Measurements from ENCODE around the gene KCNMA1. TPM values are rescaled to one million over a fixed set of nuclear protein-coding genes. Genes with fewer than 3 reads are reported as not detected.

KCNMA1 gene
- total RNA-seq, 2 donors from 2014 or later: 29.1 to 37.9 TPM

DNA sequence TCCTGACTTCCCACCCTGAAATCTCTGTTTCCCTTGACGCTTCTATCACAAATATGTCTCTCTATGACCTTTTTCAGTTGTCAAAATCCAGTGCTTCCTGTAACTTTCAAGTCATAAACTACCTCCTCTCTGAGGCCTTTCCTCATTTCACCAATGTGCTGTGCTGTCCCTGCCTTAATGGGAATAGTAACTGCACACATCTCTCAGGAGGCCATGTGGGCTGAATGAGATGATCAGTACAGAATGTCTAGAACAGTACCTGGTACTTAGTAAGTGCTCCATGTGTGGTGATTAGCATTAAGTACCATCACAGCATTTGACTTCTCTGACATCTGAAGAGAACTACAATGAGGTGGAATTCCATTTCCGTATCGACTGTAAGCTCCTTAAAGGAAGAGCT lies 588.5 kb downstream of the KCNMA1 start:
- no peak for DNase-seq (ENCODE audit: low spot score)
- no peak for TF ChIP-seq POLR2AphosphoS5 (IDR thresholded peaks at IDR 0.05)
- TF ChIP-seq POLR2A (IDR thresholded peaks at IDR 0.05): no peak
- TF ChIP-seq, protein P1, sequence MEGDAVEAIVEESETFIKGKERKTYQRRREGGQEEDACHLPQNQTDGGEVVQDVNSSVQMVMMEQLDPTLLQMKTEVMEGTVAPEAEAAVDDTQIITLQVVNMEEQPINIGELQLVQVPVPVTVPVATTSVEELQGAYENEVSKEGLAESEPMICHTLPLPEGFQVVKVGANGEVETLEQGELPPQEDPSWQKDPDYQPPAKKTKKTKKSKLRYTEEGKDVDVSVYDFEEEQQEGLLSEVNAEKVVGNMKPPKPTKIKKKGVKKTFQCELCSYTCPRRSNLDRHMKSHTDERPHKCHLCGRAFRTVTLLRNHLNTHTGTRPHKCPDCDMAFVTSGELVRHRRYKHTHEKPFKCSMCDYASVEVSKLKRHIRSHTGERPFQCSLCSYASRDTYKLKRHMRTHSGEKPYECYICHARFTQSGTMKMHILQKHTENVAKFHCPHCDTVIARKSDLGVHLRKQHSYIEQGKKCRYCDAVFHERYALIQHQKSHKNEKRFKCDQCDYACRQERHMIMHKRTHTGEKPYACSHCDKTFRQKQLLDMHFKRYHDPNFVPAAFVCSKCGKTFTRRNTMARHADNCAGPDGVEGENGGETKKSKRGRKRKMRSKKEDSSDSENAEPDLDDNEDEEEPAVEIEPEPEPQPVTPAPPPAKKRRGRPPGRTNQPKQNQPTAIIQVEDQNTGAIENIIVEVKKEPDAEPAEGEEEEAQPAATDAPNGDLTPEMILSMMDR (IDR thresholded peaks at IDR 0.05): no peak
- Histone ChIP-seq H3K27me3 (replicated peaks; ENCODE audit: insufficient read depth) (no peaks in the 10 kb centered on the region), H3K4me3 (no peak overlapping the region), H3K9me3 (no peaks in the 10 kb centered on the region), H3K27ac (no peak overlapping the region), H3K4me1 (replicated peaks) (no peaks in the 10 kb centered on the region), H3K36me3 (no peaks in the 10 kb centered on the region)
- 95% methylated on average over 3 of the region's 3 CpGs for WGBS
- intact Hi-C loops (cut with DNase I): no loop called here

DNA sequence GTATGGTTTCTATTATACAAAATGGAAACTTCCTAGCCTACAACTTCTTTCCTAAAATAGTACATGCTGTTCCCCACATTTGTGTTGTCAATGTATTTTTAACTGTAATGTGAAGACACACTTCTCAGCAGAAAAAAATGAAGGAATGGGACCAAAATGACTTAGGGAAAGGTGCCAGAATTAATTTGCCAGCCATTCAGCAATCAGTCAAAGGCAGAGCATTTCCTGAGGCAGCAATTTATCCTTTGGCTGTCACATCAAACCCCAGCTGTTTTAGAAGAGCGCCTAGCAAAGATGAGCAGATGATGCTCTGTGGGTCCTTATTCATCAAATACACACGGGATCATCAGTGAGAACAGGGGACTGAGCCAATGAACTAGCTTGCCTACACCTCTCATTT lies 592.5 kb downstream of the KCNMA1 start:
- Histone ChIP-seq H3K4me3 (no peak overlapping the region), H3K36me3 (no peaks in the 10 kb centered on the region)
- no peak for TF ChIP-seq POLR2A (IDR thresholded peaks at IDR 0.05)
- TF ChIP-seq POLR2AphosphoS5 (IDR thresholded peaks at IDR 0.05): no peak
- TF ChIP-seq, protein P1 (IDR thresholded peaks at IDR 0.05): no peak

DNA sequence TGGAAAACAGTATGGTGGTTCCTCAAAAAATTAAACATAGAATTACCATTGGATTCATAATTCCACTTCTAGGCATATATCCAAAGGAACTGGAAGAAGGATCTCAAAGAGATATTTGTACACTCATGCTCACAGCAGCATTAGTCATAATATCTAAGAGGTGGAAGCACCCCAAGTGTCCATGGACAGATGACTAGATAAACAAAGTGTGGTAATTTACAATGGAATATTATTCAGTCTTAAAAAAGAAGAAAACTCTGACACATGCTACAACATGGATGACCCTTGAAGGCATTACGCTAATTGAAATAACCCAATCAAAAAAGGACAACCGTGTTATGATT lies 594.2 kb downstream of the KCNMA1 start:
- H3K27ac ChIP-seq: no peak overlapping the region
- no peaks in the 10 kb centered on the region for H3K9me3 ChIP-seq
- intact Hi-C loops (cut with DNase I): no loop called here
- H3K4me3 ChIP-seq: no peak overlapping the region
- no peak for DNase-seq (ENCODE audit: low spot score)
- H3K36me3 ChIP-seq: no peaks in the 10 kb centered on the region
- no peaks in the 10 kb centered on the region for H3K4me1 ChIP-seq (replicated peaks)
- H3K27me3 ChIP-seq (replicated peaks; ENCODE audit: insufficient read depth): no peaks in the 10 kb centered on the region
- 95% methylated on average over 2 of the region's 2 CpGs for WGBS
- TF ChIP-seq POLR2A (IDR thresholded peaks at IDR 0.05): no peak
- no peak for TF ChIP-seq POLR2AphosphoS5 (IDR thresholded peaks at IDR 0.05)
- TF ChIP-seq, protein P1 (IDR thresholded peaks at IDR 0.05): no peak

More for the DNA sequence above, 592.5 kb downstream of the KCNMA1 start:
- DNase-seq (ENCODE audit: low spot score): no peak
- H3K27ac ChIP-seq: no peak overlapping the region
- no peaks in the 10 kb centered on the region for H3K27me3 ChIP-seq (replicated peaks; ENCODE audit: insufficient read depth)
- H3K9me3 ChIP-seq: no peaks in the 10 kb centered on the region
- 74% methylated on average over 2 of the region's 2 CpGs for WGBS
- intact Hi-C loops (cut with DNase I): no loop called here
- no peaks in the 10 kb centered on the region for H3K4me1 ChIP-seq (replicated peaks)

DNA sequence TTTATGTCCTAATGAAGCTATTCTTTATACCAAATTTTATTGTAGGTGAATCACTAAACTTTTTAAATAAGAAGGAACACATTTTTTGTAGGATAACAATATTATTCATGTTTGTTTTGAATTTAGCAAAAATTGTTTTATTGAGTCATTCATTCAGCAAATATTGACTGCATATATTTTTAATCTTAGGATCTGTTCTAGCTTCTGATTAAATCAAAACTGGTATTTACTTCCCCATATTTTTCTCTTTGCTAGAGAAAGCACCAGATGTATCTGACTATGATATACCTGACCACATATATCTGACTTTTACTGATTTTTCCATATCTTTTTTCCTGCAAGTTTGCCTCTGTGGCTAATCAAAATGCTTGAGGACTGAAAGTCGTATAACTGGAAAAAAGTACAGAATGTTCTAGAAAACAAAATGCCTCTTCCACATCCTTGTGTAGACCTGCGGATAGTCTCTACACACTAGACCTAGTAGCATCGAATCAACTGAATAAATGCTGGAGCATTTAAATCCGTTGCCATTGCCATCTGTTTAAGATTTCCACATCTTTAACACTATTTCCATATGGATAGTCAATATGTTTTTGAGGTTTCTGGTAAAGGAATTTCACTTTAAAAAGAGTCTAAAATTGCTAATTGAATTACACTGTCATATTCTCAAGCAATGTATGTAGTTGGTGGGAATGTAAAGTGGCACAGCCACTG lies 594.7 kb downstream of the KCNMA1 start:
- intact Hi-C loops (cut with DNase I): no loop called here
- H3K9me3 ChIP-seq: no peaks in the 10 kb centered on the region
- DNase-seq (ENCODE audit: low spot score): no peak
- H3K4me1 ChIP-seq (replicated peaks): no peaks in the 10 kb centered on the region
- TF ChIP-seq, protein P1 (IDR thresholded peaks at IDR 0.05): no peak
- TF ChIP-seq POLR2AphosphoS5 (IDR thresholded peaks at IDR 0.05) (no peak), POLR2A (IDR thresholded peaks at IDR 0.05) (no peak)
- WGBS: 94% methylated on average over 4 of the region's 4 CpGs
- H3K27me3 ChIP-seq (replicated peaks; ENCODE audit: insufficient read depth): no peaks in the 10 kb centered on the region
- H3K27ac ChIP-seq: no peak overlapping the region
- no peaks in the 10 kb centered on the region for H3K36me3 ChIP-seq
- no peak overlapping the region for H3K4me3 ChIP-seq

DNA sequence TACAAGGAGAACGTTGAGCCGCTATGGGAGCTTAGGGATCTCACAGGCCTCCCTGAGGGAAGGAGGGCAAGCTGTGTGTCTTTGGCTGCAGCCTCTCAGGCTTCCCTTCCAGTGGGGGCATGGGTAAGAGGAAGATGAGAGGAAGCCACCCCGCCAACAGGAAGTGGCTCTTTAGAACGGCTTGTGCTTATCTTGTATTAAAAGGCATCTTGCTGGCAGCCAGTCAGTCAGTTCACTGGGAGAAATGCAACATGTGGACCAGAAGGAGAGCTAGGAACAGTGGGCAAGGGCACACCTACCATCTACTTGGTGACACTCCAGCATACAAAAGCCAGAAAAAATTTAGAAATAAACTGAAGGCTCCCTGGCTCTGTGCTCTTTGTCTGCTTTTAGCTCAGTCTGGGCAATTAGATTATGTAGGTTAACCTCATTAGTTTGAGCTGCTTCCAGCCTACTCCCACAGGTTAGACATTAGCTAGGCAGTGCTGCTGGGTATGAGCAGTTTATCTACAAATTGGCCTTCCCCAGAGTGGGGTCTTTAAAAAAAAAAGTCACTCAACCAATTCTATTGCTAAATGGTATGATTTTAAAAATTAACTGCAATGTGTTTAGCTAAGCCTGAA lies 595.9 kb downstream of the KCNMA1 start:
- no peak for TF ChIP-seq POLR2A (IDR thresholded peaks at IDR 0.05)
- no peaks in the 10 kb centered on the region for H3K9me3 ChIP-seq
- H3K4me1 ChIP-seq (replicated peaks): no peaks in the 10 kb centered on the region
- DNase-seq (ENCODE audit: low spot score): no peak
- WGBS: 61% methylated on average over 4 of the region's 4 CpGs
- no peaks in the 10 kb centered on the region for H3K36me3 ChIP-seq
- intact Hi-C loops (cut with DNase I): no loop called here
- H3K27me3 ChIP-seq (replicated peaks; ENCODE audit: insufficient read depth): no peaks in the 10 kb centered on the region
- no peak overlapping the region for H3K27ac ChIP-seq
- no peak overlapping the region for H3K4me3 ChIP-seq
